Fibroblast of pulmonary artery (primary cell): Measurements from ENCODE around the gene KLHL6.
"Not testable (repeated sequence)": the region's sequence is repeated elsewhere in the genome, so short reads cannot be mapped to it uniquely, and the experiment has no call there.

Experiments
- DNase-seq: peaks from one replicate; pipeline ENCODE4 v3.0.0-alpha.2; 2010; ENCODE audit warnings: low read depth
- H3K4me3 ChIP-seq: replicated peaks from 2 replicates; pipeline ENCODE4 v1.5.1; 2011; ENCODE audit warnings: low read depth, mild to moderate bottlenecking, control low read depth, low read length, moderate library complexity
- TF ChIP-seq, protein P1 (sequence below): IDR thresholded peaks from 2 replicates; pipeline ENCODE4 v1.5.1; 2011; ENCODE audit warnings: mild to moderate bottlenecking, control low read depth, low read length, inconsistent platforms; ENCODE audit errors: missing control alignments

Gene KLHL6

DNA sequence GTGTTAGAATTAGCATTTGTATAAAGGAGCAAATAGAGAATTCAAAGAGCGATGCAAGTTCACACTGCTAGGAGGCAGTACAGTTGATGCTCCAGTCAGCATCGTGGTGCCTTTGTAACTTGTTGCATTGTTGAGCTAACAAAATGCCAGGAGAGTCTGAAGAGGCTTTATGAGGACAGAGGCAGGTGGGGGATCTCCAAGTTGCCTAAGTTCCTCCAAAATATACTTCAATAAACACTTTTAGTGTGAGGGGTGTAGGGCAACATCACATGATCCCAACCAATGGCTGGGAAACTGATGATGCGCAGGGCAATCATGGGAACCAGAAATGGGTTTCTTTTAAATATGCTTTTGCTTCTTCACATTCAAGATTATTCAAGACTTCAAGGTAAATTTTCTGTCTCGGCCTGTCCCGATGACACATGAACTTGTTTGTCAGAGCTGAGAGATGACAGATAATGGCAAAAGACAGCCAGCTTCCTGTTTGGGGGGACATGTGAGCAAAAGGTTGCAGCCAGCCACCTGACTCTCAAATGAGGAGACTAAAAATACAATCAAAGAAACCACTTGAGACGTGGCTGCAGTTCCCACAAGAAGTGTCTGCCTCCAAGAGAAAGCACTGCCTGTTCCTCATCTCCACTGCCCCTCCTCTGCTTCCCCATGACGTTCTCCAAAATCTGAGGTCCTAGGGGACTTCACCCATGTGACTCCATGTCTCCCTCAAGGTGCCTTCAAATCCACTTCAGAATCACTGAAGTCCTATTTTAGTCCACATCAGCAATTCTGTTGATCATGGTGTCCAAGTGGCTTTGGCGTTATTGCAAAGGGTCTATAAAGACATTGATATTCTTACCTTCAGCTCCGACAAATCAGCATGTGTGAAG, 39.3 kb downstream of the KLHL6 start:
- DNase-seq: no peak
- H3K4me3 ChIP-seq: no peak overlapping the region

DNA sequence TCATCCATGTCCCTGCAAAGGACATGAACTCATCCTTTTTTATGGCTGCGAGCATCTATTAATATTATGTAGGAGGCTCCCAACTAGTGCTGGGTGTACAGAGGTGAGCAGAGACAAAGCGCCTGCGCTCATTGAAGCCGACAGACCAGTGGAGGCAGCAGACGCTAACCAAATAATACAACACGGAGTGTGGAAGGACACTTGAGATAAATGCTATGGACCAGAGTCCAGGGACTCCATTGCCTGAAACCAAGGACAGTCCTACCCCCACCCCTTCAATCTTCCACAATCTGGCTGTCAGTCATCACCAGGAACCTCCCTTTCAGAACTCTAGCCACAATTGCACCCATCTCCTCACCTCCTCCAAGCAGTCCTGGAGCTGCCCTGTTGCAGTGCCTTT, 41.5 kb downstream of the KLHL6 start:
- H3K4me3 ChIP-seq: no peak overlapping the region
- TF ChIP-seq, protein P1, sequence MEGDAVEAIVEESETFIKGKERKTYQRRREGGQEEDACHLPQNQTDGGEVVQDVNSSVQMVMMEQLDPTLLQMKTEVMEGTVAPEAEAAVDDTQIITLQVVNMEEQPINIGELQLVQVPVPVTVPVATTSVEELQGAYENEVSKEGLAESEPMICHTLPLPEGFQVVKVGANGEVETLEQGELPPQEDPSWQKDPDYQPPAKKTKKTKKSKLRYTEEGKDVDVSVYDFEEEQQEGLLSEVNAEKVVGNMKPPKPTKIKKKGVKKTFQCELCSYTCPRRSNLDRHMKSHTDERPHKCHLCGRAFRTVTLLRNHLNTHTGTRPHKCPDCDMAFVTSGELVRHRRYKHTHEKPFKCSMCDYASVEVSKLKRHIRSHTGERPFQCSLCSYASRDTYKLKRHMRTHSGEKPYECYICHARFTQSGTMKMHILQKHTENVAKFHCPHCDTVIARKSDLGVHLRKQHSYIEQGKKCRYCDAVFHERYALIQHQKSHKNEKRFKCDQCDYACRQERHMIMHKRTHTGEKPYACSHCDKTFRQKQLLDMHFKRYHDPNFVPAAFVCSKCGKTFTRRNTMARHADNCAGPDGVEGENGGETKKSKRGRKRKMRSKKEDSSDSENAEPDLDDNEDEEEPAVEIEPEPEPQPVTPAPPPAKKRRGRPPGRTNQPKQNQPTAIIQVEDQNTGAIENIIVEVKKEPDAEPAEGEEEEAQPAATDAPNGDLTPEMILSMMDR: no peak
- DNase-seq: no peak

More for the DNA sequence above, 39.3 kb downstream of the KLHL6 start:
- TF ChIP-seq, protein P1: no peak

DNA sequence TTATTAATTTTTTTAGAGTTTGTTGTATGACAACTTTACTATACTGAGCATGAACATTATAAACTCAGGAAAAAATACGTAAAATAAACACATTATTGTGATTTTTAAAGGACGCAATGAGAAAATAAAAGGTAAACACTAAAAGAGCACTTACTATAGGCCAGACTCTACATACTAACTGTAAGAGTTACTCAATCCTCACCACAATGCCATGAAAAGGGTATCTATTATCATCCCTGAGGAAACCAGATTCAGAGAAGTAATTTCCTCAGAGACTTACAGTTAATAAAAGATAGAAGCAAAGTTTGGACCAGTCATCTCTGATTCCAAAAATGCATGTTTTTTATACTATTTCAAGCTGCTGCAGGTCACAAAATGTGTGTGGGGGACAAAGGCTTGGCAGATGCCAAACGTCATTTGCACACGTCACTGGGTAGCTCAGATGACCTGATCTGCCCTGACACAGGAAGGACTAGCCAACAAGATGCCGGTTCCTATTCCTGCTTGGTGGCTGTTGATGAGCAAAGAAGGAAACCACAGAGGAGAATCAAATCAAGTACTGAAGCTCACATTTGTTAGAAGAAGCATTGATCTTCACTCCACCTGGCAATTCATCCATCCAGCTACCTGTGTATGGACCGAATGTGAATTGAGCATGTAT, 42.3 kb downstream of the KLHL6 start:
- TF ChIP-seq, protein P1: no peak
- no peak for DNase-seq
- H3K4me3 ChIP-seq: no peak overlapping the region

DNA sequence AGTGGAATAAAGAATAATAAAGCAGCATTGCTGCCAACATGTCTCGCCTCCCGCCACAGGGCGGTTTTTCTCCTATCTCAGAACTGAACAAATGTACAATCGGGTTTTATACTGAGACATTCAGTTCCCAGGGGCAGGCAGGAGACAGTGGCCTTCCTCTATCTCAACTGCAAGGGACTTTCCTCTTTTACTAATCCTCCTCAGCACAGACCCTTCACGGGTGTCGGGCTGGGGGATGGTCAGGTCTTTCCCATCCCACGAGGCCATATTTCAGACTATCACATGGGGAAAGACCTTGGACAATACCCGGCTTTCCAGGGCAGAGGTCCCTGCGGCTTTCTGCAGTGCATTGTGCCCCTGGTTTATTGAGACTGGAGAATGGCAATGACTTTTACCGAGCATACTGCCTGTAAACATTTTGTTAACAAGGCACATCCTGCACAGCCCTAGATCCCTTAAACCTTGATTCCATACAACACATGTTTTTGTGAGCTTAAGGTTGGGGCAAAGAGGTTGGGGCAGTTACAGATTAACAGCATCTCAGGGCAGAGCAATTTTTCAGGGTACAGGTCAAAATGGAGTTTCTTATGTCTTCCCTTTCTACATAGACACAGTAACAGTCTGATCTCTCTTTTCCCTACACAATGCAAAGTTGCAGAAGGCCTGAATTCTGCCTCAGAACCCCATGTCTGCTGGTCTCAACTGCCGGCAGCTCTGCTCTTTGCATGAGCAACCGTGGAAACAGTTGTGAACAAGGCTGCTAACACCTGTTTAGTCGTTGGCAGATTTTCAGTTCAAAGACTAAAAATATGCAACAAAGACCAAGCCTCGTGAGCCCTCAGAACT, 44.0 kb downstream of the KLHL6 start:
- DNase-seq, H3K4me3 ChIP-seq: not testable (repeated sequence)

DNA sequence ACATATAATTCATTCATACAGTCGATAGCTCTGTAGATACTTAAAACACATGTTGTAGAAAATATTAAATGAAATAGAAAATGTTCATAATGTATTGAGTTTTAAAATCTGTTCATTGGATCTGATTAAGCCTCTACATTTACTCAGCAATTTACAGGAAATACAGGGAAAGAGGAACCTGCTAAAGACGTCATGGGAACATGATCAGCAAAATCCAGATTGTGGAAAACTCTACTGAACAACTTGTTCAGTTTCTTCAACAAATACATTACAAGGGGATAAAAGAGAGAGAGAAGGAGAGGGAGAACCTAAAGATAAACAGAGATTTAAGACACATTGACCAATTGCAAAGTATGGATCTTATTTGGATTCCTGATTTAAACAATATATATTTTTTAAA, 46.7 kb downstream of the KLHL6 start:
- TF ChIP-seq, protein P1: no peak
- DNase-seq: no peak
- H3K4me3 ChIP-seq: no peak overlapping the region

DNA sequence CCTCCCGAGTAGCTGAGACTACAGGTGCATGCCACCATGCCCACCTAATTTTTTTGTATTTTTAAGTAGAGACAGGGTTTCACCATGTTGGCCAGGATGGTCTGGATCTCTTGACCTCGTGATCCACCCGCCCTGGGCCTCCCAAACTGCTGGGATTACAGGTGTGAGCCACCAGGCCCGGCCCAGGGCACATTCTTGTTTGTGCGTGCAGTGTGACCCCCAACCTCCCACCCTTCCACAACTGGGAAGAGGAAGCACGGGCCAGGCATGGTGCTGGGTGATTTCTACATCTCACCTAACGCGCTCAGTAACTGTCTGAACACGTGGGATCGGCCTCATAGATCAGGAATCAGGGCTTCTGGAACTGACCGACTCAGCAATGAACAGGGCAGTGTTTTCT, 48.0 kb downstream of the KLHL6 start:
- DNase-seq: no peak
- TF ChIP-seq, protein P1: no peak

More for the DNA sequence above, 48.0 kb downstream of the KLHL6 start:
- H3K4me3 ChIP-seq: no peak overlapping the region
